ENCODE data around the gene HSPBP1.

Gene HSPBP1

DNA sequence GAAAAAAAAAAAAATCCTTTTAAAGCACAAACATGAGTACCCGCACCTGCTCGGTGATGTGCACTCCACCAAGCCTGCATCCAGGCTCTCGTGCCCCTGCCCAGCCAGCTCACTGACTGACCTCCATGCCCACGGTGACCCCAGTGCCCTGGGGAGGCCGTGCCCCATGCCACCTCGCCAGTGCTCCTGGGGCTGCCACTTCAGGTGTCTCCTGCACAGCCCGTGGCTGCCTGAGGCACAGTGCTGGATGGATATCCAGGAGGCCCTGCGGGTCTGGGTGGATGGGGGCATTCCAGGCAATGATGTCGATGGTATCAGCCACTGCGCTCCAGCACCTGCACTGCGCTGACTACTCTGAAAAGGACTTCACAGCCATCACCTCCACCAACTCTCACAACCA lies 30.1 kb downstream of the HSPBP1 start:
- intact Hi-C loops (cut with micrococcal nuclease), result no loop called here
- no peak overlapping the region for H3K4me3 Mint-ChIP-seq
- peaks cover 70% of the 10 kb centered on the region for H3K36me3 Mint-ChIP-seq (ENCODE audit: low read depth)
- no peaks in the 10 kb centered on the region for H3K27me3 Mint-ChIP-seq
- H3K9me3 Mint-ChIP-seq, result no peaks in the 10 kb centered on the region
- no peak overlapping the region for H3K27ac Mint-ChIP-seq
- peaks cover 90% of the 10 kb centered on the region for H3K4me1 Mint-ChIP-seq (ENCODE audit: low read depth)

DNA sequence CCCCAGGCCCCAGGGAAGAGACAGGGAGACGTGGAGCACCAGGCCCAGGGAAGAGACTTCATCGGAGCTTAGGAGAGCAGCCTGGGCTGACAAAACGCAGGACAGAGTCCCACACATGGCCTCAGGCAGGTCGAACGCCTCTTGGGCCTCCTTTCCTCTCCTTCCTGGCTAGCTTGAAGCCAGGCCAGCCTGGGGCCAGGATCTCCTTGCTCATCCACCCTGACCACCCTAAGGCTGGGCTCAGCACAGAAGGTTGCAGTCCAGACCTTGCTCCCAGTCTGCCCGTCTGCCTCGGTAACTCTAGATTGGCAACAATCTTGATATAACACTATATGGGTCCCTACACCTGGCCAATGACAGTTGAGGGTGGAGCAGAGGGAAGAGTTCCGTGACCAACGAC lies 31.2 kb downstream of the HSPBP1 start:
- H3K9me3 Mint-ChIP-seq, result no peaks in the 10 kb centered on the region
- H3K27ac Mint-ChIP-seq, result peak overlapping the region; percentile 72
- H3K4me3 Mint-ChIP-seq, result no peak overlapping the region
- H3K27me3 Mint-ChIP-seq, result no peaks in the 10 kb centered on the region
- intact Hi-C loops (cut with micrococcal nuclease), result no loop called here
- H3K4me1 Mint-ChIP-seq (ENCODE audit: low read depth), result peaks cover 87% of the 10 kb centered on the region
- peaks cover 73% of the 10 kb centered on the region for H3K36me3 Mint-ChIP-seq (ENCODE audit: low read depth)

DNA sequence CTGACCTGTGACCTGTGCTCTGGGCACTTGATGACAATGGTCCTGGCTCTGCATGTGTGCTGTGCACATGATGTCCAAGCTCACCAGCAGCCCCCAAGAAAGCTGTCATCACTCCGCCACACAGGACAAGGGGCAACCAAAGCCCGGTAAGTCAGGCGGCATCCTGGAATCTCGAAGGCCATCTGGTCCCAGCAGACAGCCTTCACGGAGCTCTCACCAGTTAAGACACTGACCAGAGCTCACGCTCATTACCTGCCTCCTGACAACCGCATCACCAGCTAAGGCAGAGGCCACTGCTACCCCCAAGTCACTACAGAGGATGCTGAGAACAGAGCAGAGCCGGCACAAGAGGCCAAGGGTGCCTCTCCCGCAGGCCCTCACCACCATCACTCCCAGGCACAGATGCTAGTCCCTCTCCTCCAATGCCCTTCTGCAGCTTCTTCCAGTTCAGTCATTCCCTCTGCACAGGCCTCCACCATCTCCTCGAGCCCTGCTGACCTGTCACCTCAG lies 31.7 kb downstream of the HSPBP1 start:
- H3K36me3 Mint-ChIP-seq (ENCODE audit: low read depth), result peaks cover 78% of the 10 kb centered on the region
- H3K4me3 Mint-ChIP-seq, result no peak overlapping the region
- no peaks in the 10 kb centered on the region for H3K9me3 Mint-ChIP-seq
- peaks cover 82% of the 10 kb centered on the region for H3K4me1 Mint-ChIP-seq (ENCODE audit: low read depth)
- H3K27ac Mint-ChIP-seq, result peak overlapping the region; percentile 72
- intact Hi-C loops (cut with micrococcal nuclease), result no loop called here
- no peaks in the 10 kb centered on the region for H3K27me3 Mint-ChIP-seq

DNA sequence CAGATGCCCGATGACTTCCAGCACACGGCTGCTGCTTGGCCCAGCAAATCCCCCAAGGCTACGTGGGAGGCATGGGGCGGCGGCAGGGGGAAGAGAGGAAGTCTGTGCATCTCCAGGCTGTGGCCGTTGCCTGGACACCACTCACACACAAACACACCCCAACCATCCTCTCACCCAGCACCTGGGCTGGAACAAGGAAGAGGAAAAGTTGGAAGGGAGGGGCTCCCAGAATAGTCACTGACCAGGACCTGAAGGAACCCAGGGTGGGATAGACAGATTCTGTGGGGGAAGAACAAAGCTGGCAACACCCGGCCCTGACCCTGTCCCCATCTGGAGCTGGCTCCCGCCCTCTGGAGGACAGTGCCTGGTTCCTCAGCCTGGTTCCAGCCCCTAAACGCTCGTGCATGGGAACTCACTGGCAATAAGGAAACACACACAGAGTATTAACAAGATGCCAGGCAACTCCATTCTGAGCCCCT lies 32.2 kb downstream of the HSPBP1 start:
- intact Hi-C loops (cut with micrococcal nuclease), result no loop called here
- Mint-ChIP-seq H3K27ac (peak overlapping the region; percentile 72), H3K36me3 (ENCODE audit: low read depth) (peaks cover 84% of the 10 kb centered on the region), H3K27me3 (no peaks in the 10 kb centered on the region), H3K4me1 (ENCODE audit: low read depth) (peaks cover 77% of the 10 kb centered on the region), H3K4me3 (no peak overlapping the region), H3K9me3 (no peaks in the 10 kb centered on the region)

DNA sequence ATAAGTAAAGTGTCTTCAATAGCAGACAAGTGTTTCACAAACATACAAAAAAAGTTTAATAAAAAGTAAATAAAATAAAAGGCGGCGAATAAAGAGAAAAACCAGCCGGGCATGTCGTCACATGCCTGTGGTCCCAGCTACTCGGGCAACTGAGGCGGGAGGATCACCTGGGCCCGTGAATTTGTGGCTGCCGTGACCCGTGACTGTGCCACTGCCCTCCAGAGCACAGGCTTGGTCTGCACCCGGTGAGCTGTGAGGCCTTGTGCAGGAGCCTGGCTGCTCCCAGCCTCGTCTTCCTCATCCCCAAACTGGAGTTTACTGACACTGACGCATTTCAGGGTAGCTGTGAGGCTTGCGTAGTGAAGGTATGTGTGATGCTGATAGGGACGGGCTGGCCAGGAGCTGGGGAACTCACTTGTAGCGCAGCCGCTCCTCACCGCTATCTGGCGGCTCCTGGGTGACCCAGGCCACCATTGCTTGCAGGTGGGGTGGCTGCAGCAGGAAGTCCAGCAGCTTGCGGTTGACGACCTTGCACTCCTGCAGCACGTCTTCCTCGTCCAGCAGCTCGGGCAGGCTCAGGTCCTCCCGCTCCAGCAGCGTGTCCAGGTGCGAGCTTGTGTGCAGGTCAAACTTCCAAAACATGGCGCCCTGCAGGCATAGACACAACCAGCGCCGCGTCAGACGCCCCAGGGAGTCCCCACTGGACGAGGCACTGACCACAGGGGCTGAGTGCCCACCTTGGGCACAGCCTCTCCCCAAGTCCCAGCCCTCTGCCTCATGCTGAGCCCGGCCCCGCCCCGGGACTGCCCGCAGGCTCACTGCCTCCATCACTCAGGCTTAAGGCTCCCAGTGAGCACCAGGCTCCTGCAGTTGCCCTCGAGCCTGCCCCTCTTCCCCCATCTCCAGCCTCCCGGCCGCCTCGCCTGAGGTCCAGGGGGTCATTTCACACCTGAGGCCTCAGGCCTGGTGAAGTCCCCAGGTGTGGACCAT lies 33.2 kb downstream of the HSPBP1 start:
- peak overlapping the region; percentile 72 for H3K27ac Mint-ChIP-seq
- H3K4me3 Mint-ChIP-seq, result no peak overlapping the region
- intact Hi-C loops (cut with micrococcal nuclease), result no loop called here
- H3K27me3 Mint-ChIP-seq, result no peaks in the 10 kb centered on the region
- no peaks in the 10 kb centered on the region for H3K9me3 Mint-ChIP-seq
- peaks cover 72% of the 10 kb centered on the region for H3K4me1 Mint-ChIP-seq (ENCODE audit: low read depth)
- peaks cover 89% of the 10 kb centered on the region for H3K36me3 Mint-ChIP-seq (ENCODE audit: low read depth)

DNA sequence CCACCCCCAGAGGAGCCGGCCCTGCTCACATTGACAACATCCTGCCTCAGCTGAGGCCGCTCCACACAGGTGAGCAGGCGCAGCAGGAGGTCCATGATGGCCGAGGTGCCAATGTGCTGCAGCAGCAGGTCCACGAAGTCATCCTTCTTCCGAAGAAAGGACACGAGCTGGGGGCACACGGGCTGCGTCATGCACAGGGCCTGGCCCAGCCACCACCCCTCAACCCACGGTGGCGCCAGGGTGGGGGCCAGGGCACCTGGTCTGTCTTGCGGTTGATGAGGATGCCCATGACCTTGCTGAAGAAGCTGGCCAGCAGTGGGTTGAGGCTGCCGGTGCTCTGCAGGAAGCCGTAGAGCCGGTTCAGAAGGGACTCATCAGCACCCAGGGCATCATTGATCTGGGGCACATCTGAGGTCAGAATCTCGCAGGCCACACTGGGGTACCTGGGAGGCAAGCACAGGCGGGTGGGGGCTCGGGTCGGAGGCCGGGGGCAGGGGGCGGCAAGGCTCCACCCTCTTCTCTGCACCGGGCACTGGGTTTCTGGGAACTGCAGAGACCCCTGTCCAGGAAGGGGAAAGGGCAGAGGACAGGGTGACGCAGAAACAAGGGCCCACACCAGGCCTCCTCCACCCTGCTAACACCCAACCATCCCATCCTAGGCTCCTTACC lies 34.5 kb downstream of the HSPBP1 start:
- Mint-ChIP-seq H3K9me3 (no peaks in the 10 kb centered on the region), H3K4me1 (ENCODE audit: low read depth) (peaks cover 58% of the 10 kb centered on the region), H3K4me3 (no peak overlapping the region), H3K27me3 (no peaks in the 10 kb centered on the region), H3K27ac (peak overlapping the region; percentile 36), H3K36me3 (ENCODE audit: low read depth) (peaks cover 89% of the 10 kb centered on the region)
- intact Hi-C loops (cut with micrococcal nuclease), result no loop called here

DNA sequence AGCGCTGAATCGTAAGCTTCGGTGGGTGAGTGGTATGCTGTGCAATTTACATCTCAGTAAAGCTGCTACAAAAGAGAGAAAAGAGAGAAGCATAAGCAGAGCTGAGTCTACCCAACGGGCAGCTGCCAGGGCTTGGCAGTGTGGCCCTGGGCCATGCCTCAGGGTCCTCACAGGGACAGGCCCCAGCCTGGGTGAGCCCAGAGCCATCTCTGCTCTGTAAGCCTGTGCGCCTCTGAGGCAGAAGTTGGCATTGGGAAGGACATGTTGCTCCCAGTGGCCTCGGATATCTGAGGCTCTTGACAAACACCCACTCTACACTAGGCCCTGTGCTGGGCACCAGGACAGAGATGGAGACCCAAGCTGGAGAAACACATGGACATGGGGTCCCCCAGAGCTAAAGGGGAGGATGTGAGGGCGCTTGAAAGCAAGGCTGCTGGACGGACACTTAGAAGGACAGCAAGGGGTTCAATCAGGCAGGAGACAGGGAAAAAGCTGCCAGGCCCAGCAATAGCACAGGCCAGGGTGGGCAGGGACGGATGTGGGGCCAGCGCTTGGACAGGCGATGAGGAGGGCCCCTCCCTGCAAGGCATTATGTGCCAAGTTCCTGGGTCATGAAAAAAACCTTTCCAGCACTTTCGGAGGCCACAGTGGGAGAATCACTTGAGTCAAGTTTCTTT lies 35.8 kb downstream of the HSPBP1 start:
- intact Hi-C loops (cut with micrococcal nuclease), result no loop called here
- Mint-ChIP-seq H3K27ac (peak overlapping the region; percentile 11), H3K4me3 (no peak overlapping the region), H3K4me1 (ENCODE audit: low read depth) (peaks cover 45% of the 10 kb centered on the region), H3K9me3 (no peaks in the 10 kb centered on the region), H3K36me3 (ENCODE audit: low read depth) (peaks cover 92% of the 10 kb centered on the region), H3K27me3 (no peaks in the 10 kb centered on the region)

DNA sequence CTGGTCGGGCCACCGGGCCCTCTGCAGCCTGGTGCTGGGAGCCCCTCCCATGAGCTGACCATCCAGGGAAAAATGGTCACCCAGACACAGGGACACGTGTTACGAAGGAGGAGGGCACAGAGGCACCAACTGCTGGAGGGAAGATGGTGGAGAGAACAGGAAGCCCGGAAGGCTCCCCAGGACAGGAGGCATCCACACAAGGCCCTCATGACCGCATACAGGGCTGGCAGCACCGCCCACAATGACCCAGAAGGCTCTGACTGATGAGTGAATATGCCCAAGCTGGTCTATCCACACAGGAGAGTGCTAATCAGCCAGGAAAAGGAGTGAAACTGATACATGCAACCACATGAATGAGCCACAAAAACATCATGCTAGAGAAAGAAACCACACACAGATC lies 37.4 kb downstream of the HSPBP1 start:
- Mint-ChIP-seq H3K36me3 (ENCODE audit: low read depth) (peaks cover 99% of the 10 kb centered on the region), H3K27ac (no peak overlapping the region), H3K4me1 (ENCODE audit: low read depth) (peaks cover 29% of the 10 kb centered on the region)

DNA sequence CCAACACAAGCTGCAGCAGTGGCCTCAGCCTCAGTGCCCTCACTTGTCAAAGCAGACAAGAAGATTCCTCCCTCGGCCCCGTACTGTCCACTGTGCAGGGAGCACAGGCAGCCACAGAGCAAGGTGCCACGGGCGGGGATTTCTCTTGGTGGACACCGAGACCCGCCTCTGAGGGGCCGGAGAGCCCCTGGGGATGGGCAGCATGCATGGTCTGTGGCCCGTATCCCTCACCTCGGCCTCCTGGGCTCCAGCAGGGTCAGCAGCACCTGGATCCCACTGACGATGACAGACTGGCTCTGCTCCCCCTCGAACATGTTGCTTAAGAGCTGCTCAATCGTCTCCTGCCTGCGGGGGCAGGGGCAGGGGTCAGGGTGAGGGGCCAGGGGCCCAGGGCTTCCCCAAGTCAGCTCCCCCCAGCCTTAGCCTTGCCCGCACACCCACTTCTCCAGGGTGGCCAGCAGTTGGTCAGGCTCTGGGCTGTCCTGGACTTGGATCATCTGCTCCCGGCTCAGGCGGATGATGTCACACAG lies 37.9 kb downstream of the HSPBP1 start:
- no peak overlapping the region for H3K27ac Mint-ChIP-seq

More for the DNA sequence above, 37.4 kb downstream of the HSPBP1 start:
- no peak overlapping the region for H3K4me3 Mint-ChIP-seq
- H3K9me3 Mint-ChIP-seq, result no peaks in the 10 kb centered on the region
- intact Hi-C loops (cut with micrococcal nuclease), result no loop called here
- H3K27me3 Mint-ChIP-seq, result no peaks in the 10 kb centered on the region

DNA sequence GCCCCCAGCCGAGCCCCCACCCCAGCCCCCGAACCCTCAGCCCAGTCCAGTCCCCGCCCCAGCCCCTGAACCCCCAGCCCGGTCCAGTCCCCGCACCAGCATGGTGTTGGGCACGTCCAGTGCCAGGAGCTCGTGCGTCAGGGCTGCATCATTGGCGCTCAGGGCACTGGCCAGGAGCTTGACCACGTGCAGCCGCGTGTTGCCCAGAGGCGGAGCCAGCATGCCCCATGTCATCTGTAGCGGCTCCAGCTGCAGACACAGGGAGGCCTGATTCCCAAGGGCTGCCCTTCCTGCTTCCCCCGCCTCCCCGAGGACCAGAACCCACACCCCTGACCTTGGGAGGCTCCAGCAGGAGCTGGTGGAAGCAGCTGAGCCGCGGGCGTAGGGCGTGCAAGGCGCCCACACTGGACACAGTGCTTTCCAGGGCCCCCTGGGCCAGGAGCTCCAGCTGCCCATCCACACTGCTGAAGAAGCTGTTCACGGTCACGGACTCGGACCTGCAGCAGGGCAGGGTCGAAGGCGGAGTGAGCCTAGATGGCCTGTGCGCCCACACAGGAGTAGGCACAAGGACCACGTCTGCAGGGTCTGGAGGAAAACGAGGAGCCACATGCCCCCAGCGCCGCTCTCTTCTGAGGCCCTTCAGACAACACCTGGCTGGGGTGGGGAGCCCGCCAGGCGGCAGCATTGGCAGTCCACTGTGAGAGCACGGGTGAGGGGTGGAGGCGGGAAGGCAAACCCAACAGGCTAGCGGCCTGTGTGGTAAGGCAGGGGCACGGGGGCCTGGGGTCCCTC lies 38.6 kb downstream of the HSPBP1 start:
- H3K27me3 Mint-ChIP-seq, result no peaks in the 10 kb centered on the region
- no peaks in the 10 kb centered on the region for H3K9me3 Mint-ChIP-seq

More for the DNA sequence above, 37.9 kb downstream of the HSPBP1 start:
- intact Hi-C loops (cut with micrococcal nuclease), result no loop called here
- H3K4me3 Mint-ChIP-seq, result no peak overlapping the region
- no peaks in the 10 kb centered on the region for H3K27me3 Mint-ChIP-seq
- no peaks in the 10 kb centered on the region for H3K9me3 Mint-ChIP-seq
- H3K4me1 Mint-ChIP-seq (ENCODE audit: low read depth), result peaks cover 24% of the 10 kb centered on the region
- H3K36me3 Mint-ChIP-seq (ENCODE audit: low read depth), result peaks cover 100% of the 10 kb centered on the region

DNA sequence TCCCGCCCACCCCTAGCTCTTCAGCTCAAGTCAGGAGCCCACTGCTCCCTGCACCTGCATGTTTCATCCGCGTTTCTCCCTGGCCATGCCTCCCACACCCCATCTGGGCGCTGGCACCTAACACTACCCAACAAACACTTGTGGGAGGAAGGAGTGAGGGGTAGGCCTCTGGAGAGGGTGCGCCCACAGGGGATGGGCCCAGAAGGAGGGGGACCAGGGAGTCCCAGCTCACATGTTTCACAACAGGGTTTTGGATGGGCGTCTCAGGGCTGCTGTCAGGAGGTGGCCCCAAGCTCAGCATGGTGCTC lies 39.2 kb downstream of the HSPBP1 start:
- intact Hi-C loops (cut with micrococcal nuclease), result no loop called here
- no peaks in the 10 kb centered on the region for H3K27me3 Mint-ChIP-seq
- H3K9me3 Mint-ChIP-seq, result no peaks in the 10 kb centered on the region
- H3K4me3 Mint-ChIP-seq, result no peak overlapping the region
- peaks cover 100% of the 10 kb centered on the region for H3K36me3 Mint-ChIP-seq (ENCODE audit: low read depth)
- H3K4me1 Mint-ChIP-seq (ENCODE audit: low read depth), result peaks cover 17% of the 10 kb centered on the region
- H3K27ac Mint-ChIP-seq, result no peak overlapping the region

More for the DNA sequence above, 38.6 kb downstream of the HSPBP1 start:
- intact Hi-C loops (cut with micrococcal nuclease), result no loop called here
- H3K4me1 Mint-ChIP-seq (ENCODE audit: low read depth), result peaks cover 22% of the 10 kb centered on the region
- H3K27ac Mint-ChIP-seq, result no peak overlapping the region
- peaks cover 100% of the 10 kb centered on the region for H3K36me3 Mint-ChIP-seq (ENCODE audit: low read depth)
- no peak overlapping the region for H3K4me3 Mint-ChIP-seq

DNA sequence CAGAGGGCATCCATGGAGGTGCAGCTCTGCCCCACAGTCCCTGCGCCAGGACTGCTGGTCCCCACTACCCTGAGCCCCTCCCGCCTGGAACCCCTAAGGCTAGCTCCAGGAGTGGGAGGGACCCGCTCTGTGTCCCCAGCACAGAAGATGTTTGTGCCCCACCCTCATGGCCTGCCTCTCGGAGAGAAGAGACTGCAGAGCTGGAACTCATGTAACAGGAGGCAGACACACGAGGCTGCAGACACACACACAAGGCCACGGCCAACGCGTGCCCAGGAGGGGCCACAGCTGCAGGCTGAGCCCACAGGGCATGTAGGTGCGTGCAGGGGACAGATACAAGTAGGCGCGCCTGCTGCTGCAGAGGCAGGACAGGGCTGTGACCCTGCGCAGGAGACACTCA lies 40.9 kb downstream of the HSPBP1 start:
- intact Hi-C loops (cut with micrococcal nuclease), result no loop called here
- Mint-ChIP-seq H3K9me3 (no peaks in the 10 kb centered on the region), H3K27ac (no peak overlapping the region), H3K27me3 (no peaks in the 10 kb centered on the region), H3K4me3 (no peak overlapping the region), H3K36me3 (ENCODE audit: low read depth) (peaks cover 100% of the 10 kb centered on the region), H3K4me1 (ENCODE audit: low read depth) (peaks cover under 1% of the 10 kb centered on the region)

DNA sequence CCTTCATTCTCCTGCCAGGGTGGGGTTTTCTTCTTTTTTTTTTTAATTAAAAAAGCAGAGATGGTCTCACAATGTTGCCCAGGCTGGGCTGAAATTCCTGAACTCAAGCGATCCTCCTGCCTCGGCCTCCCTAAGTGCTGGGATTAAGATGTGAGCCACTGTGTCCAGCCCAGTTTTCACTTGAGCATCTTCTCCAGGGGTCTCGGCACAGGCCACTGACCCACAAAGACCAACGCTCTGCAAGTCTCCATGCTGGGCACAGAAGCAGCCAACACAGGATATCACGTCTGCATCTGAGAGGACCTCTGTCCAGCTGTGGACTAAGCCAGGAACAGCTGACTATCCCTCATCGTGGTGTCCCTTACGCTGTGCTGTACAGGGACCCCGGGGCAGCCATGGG lies 41.9 kb downstream of the HSPBP1 start:
- no peak overlapping the region for H3K4me3 Mint-ChIP-seq
- no peak overlapping the region for H3K27ac Mint-ChIP-seq
- intact Hi-C loops (cut with micrococcal nuclease), result no loop called here
- peaks cover 100% of the 10 kb centered on the region for H3K36me3 Mint-ChIP-seq (ENCODE audit: low read depth)
- H3K27me3 Mint-ChIP-seq, result no peaks in the 10 kb centered on the region
- no peaks in the 10 kb centered on the region for H3K9me3 Mint-ChIP-seq
- no peaks in the 10 kb centered on the region for H3K4me1 Mint-ChIP-seq (ENCODE audit: low read depth)
